ENCODE results near the gene ZNF446.
A peak's percentile ranks its signal among the peaks of the same experiment; 100 is the strongest.
"Not testable (repeated sequence)": the region's sequence is repeated elsewhere in the genome, so short reads cannot be mapped to it uniquely, and the experiment has no call there.

The ZNF446 gene

DNA sequence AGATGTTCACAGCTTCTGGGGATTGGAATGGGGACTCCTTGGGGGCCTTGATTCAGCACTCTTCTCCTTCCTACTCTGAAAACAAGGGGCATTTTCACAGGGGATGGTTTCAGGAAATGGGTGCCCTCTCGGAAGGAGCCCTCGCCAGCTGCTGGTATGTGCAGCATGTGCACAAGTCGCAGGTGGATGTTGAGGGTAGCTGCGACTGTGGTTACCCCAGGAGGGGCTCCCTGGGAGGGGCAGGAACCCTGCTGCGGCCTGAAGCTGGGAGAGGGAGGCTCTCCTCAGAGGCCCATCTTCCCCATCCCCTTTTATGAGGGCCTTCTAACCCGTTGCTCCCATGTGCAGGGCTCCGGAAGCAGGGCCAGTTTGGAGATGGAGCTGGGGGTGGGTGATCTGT, 6.2 kb downstream of the ZNF446 start:
- no peaks in the 10 kb centered on the region for H3K9me3 ChIP-seq (ENCODE audit: control insufficient read depth in 1 of 2, low read length in 2 of 2)
- H3K27ac ChIP-seq (ENCODE audit: low read length) = no peak overlapping the region
- no peaks in the 10 kb centered on the region for H3K27me3 ChIP-seq (ENCODE audit: low read depth, low read length)
- H3K4me1 ChIP-seq (ENCODE audit: control insufficient read depth in 1 of 2, insufficient read depth in 2 of 2, low read length in 2 of 2) = no peaks in the 10 kb centered on the region
- no peak overlapping the region for H3K4me3 ChIP-seq (ENCODE audit: low read depth in 1 of 2, low read length in 2 of 2)
- peaks cover 4 to 34% of the 10 kb centered on the region in 2 donors for H3K36me3 ChIP-seq (ENCODE audit: control insufficient read depth in 1 of 2, insufficient read depth in 2 of 2, low read length in 2 of 2)

DNA sequence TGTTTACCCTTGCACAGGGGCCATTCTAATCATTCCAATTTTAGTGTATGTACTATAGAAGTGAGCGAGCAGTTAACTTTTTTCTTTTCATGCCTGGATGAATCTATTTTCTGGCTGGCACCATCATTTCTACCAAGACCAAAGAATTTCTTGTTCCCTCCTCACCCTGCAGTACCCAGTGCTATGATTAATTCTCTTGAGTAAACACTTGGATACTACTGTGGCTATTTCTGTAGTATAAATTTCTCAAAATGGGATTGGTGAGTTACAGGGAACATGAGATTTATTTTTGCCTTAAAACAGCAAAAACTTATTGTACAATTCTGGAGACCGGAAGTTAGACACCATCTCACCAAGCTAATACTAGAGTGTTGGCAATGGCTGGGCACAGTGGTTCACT, 7.6 kb downstream of the ZNF446 start:
- peaks cover 4 to 32% of the 10 kb centered on the region in 2 donors for H3K36me3 ChIP-seq (ENCODE audit: control insufficient read depth in 1 of 2, insufficient read depth in 2 of 2, low read length in 2 of 2)
- H3K4me3 ChIP-seq (ENCODE audit: low read depth in 1 of 2, low read length in 2 of 2) = no peak overlapping the region
- no peaks in the 10 kb centered on the region for H3K4me1 ChIP-seq (ENCODE audit: control insufficient read depth in 1 of 2, insufficient read depth in 2 of 2, low read length in 2 of 2)
- no peak overlapping the region for H3K27ac ChIP-seq (ENCODE audit: low read length)
- no peaks in the 10 kb centered on the region for H3K27me3 ChIP-seq (ENCODE audit: low read depth, low read length)
- H3K9me3 ChIP-seq (ENCODE audit: control insufficient read depth in 1 of 2, low read length in 2 of 2) = no peaks in the 10 kb centered on the region

DNA sequence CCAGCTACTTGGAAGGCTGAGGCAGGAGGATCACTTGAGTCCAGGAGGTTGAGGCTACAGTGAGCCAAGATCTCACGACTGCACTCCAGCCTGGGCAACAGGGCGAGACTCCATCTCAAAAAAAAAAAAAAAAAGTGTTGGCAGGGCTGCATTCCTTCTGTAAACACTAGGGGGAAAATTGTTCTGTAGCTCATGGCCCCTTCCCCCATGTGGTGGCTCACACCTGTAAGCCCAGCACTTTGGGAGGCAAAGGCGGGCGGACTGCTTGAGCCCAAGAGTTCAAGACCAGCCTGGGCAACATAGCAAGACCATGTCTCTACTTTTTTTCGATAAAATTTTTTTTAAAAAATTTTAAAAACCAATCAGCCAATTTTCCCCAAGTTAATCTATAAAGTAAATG, 8.2 kb downstream of the ZNF446 start:
- not testable (repeated sequence) for H3K27me3 ChIP-seq (ENCODE audit: low read depth, low read length); H3K27ac ChIP-seq (ENCODE audit: low read length); H3K4me1 ChIP-seq (ENCODE audit: control insufficient read depth in 1 of 2, insufficient read depth in 2 of 2, low read length in 2 of 2); H3K4me3 ChIP-seq (ENCODE audit: low read depth in 1 of 2, low read length in 2 of 2); H3K9me3 ChIP-seq (ENCODE audit: control insufficient read depth in 1 of 2, low read length in 2 of 2)
- peaks cover 4 to 26% of the 10 kb centered on the region in 2 donors for H3K36me3 ChIP-seq (ENCODE audit: control insufficient read depth in 1 of 2, insufficient read depth in 2 of 2, low read length in 2 of 2)

DNA sequence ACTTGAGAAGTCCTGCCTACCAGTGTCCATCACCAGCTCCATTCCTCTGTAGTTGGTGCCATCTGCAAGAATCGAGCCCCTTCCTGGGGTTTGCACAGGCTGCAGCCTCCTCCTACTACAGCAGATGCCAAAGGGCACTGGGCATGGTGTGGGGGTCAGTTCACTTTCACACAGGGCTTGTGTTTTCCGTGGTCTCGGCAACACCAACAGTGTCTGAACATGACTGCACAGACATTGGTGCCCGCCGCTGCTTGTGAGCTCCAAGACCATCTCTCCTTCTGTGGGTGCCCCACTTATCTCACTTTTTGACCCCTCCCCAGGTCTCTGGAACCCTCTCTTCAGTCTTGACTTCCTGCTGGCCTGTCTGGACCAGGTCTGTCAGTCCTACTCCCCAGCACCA, 15.2 kb downstream of the ZNF446 start:
- H3K9me3 ChIP-seq (ENCODE audit: control insufficient read depth in 1 of 2, low read length in 2 of 2) = no peaks in the 10 kb centered on the region
- no peak overlapping the region for H3K4me3 ChIP-seq (ENCODE audit: low read depth in 1 of 2, low read length in 2 of 2)
- H3K36me3 ChIP-seq (ENCODE audit: control insufficient read depth in 1 of 2, insufficient read depth in 2 of 2, low read length in 2 of 2) = no peaks in the 10 kb centered on the region
- H3K4me1 ChIP-seq (ENCODE audit: control insufficient read depth in 1 of 2, insufficient read depth in 2 of 2, low read length in 2 of 2) = no peaks in the 10 kb centered on the region
- H3K27me3 ChIP-seq (ENCODE audit: low read depth, low read length) = no peaks in the 10 kb centered on the region
- no peak overlapping the region for H3K27ac ChIP-seq (ENCODE audit: low read length)

DNA sequence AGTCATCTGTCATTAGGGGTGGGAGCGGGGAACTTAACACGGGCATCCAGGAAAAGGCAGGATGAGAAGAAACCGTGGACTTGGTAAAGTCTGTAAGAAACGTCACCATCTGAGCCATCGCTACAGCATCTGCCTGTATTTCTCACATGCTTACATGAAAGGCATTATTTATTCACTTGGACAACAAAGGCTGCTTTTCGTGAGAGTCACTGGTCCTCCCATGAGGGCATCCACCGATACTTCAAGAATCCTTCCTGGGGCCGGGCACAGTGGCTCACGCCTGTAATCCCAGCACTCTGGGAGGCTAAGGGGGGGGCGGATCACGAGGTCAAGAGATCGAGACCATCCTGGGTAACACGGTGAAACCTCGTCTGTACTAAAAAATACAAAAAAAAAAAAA, 16.1 kb downstream of the ZNF446 start:
- Histone ChIP-seq H3K27ac (ENCODE audit: low read length) (no peak overlapping the region), H3K4me1 (ENCODE audit: control insufficient read depth in 1 of 2, insufficient read depth in 2 of 2, low read length in 2 of 2) (no peaks in the 10 kb centered on the region), H3K9me3 (ENCODE audit: control insufficient read depth in 1 of 2, low read length in 2 of 2) (no peaks in the 10 kb centered on the region), H3K36me3 (ENCODE audit: control insufficient read depth in 1 of 2, insufficient read depth in 2 of 2, low read length in 2 of 2) (no peaks in the 10 kb centered on the region), H3K4me3 (ENCODE audit: low read depth in 1 of 2, low read length in 2 of 2) (no peak overlapping the region), H3K27me3 (ENCODE audit: low read depth, low read length) (no peaks in the 10 kb centered on the region)

DNA sequence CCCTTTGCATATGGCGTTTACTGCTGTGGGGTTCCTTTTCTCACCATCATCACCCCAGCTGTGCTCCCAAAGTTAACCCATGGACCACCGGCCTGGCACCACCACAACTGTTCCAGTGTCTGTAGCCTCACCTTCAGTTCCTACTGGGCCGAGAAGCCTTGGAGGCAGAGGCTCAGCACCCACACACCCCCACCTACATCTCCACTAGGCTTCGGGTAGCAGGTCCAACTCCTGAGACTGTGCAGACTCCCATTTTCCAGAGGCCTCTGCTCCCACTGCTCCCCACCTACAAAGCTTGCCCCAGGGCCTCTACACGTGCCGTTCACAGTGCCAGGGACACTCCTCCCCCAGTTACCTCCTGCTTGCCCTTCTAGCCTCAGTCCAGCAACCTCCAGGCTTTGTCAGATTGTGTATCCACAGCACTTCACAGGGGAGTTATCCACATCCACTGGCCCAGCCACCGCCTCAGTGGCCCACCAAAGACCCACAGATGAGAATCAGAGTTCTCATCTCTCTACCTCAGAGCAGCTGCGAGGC, 21.6 kb downstream of the ZNF446 start:
- H3K9me3 ChIP-seq (ENCODE audit: control insufficient read depth in 1 of 2, low read length in 2 of 2) = no peaks in the 10 kb centered on the region
- H3K27ac ChIP-seq (ENCODE audit: low read length) = no peak overlapping the region
- peaks cover 0 to 9% of the 10 kb centered on the region in 2 donors for H3K4me1 ChIP-seq (ENCODE audit: control insufficient read depth in 1 of 2, insufficient read depth in 2 of 2, low read length in 2 of 2)
- H3K4me3 ChIP-seq (ENCODE audit: low read depth in 1 of 2, low read length in 2 of 2) = no peak overlapping the region
- H3K27me3 ChIP-seq (ENCODE audit: low read depth, low read length) = no peaks in the 10 kb centered on the region
- no peaks in the 10 kb centered on the region for H3K36me3 ChIP-seq (ENCODE audit: control insufficient read depth in 1 of 2, insufficient read depth in 2 of 2, low read length in 2 of 2)

- H3K9me3 ChIP-seq (ENCODE audit: control insufficient read depth in 1 of 2, low read length in 2 of 2) = no peaks in the 10 kb centered on the region
- H3K27me3 ChIP-seq (ENCODE audit: low read depth, low read length) = no peaks in the 10 kb centered on the region
- H3K4me3 ChIP-seq (ENCODE audit: low read depth in 1 of 2, low read length in 2 of 2) = peak overlapping the region; percentile 57 to 63
- H3K27ac ChIP-seq (ENCODE audit: low read length) = no peak overlapping the region
- peaks cover 0 to 9% of the 10 kb centered on the region in 2 donors for H3K4me1 ChIP-seq (ENCODE audit: control insufficient read depth in 1 of 2, insufficient read depth in 2 of 2, low read length in 2 of 2)
- no peaks in the 10 kb centered on the region for H3K36me3 ChIP-seq (ENCODE audit: control insufficient read depth in 1 of 2, insufficient read depth in 2 of 2, low read length in 2 of 2)
Measured at GRCh38 chr19:58498316-58499020, 22.3 kb downstream of the ZNF446 start.

- no peaks in the 10 kb centered on the region for H3K36me3 ChIP-seq (ENCODE audit: control insufficient read depth in 1 of 2, insufficient read depth in 2 of 2, low read length in 2 of 2)
- peak overlapping the region; percentile 3 for H3K27ac ChIP-seq (ENCODE audit: low read length)
- peak overlapping the region; percentile 63 to 66 for H3K4me3 ChIP-seq (ENCODE audit: low read depth in 1 of 2, low read length in 2 of 2)
- H3K27me3 ChIP-seq (ENCODE audit: low read depth, low read length) = no peaks in the 10 kb centered on the region
- H3K9me3 ChIP-seq (ENCODE audit: control insufficient read depth in 1 of 2, low read length in 2 of 2) = no peaks in the 10 kb centered on the region
- peaks cover 0 to 9% of the 10 kb centered on the region in 2 donors for H3K4me1 ChIP-seq (ENCODE audit: control insufficient read depth in 1 of 2, insufficient read depth in 2 of 2, low read length in 2 of 2)
Measured at GRCh38 chr19:58499021-58499927, 23.1 kb downstream of the ZNF446 start.

DNA sequence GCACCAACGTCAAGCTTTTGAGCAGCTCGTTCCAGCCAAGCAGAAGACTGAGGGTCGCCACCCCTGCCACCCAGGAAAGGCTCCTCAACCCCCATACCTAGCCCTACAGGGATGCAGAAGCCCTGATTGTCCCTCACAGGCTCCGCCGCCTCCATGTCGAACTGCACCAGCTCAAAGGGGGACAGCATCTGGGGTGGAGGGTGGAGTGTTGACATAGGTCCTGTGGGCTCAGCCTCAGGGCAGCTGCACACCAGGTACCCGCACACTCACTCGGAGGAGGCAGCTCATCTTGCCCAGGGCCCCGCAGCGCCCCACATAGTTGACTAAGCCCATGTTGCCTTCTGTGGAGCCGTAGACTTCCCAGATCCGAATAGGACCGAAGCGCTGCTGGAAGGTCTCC, 24.1 kb downstream of the ZNF446 start:
- Histone ChIP-seq H3K27ac (ENCODE audit: low read length) (no peak overlapping the region), H3K4me1 (ENCODE audit: control insufficient read depth in 1 of 2, insufficient read depth in 2 of 2, low read length in 2 of 2) (peaks cover 0 to 9% of the 10 kb centered on the region in 2 donors), H3K36me3 (ENCODE audit: control insufficient read depth in 1 of 2, insufficient read depth in 2 of 2, low read length in 2 of 2) (no peaks in the 10 kb centered on the region), H3K27me3 (ENCODE audit: low read depth, low read length) (no peaks in the 10 kb centered on the region), H3K4me3 (ENCODE audit: low read depth in 1 of 2, low read length in 2 of 2) (peak overlapping the region in 1 of 2 donors; percentile 63), H3K9me3 (ENCODE audit: control insufficient read depth in 1 of 2, low read length in 2 of 2) (no peaks in the 10 kb centered on the region)

DNA sequence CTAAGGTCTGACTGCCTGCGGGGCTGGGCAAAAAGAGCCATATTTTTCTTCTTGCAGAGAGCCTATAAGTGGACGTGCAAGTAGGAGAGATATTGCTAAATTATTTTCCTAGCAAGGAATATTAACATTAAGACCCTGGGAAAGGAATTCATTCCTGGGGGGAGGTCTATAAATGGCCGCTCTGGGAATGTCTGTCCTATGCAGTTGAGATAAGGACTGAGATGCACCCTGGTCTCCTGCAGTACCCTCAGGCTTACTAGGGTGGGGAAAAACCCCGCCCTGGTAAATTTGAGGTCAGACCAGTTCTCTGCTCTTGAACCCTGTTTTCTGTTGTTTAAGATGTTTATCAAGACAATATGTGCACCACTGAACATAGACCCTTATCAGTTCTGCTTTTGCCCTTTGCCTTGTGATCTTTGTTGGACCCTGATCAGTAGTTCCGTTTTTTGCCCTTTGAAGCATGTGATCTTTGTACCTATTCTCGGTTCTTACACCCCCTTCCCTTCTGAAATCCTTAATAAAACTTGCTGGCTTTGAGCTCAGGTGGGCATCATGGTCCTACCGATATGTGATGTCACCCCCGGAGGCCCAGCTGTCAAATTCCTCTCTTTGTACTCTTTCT, 31.6 kb downstream of the ZNF446 start:
- H3K36me3 ChIP-seq (ENCODE audit: control insufficient read depth in 1 of 2, insufficient read depth in 2 of 2, low read length in 2 of 2); H3K4me1 ChIP-seq (ENCODE audit: control insufficient read depth in 1 of 2, insufficient read depth in 2 of 2, low read length in 2 of 2); H3K27me3 ChIP-seq (ENCODE audit: low read depth, low read length); H3K9me3 ChIP-seq (ENCODE audit: control insufficient read depth in 1 of 2, low read length in 2 of 2); H3K4me3 ChIP-seq (ENCODE audit: low read depth in 1 of 2, low read length in 2 of 2); H3K27ac ChIP-seq (ENCODE audit: low read length): not testable (repeated sequence)

- H3K27ac ChIP-seq (ENCODE audit: low read length) = no peak overlapping the region
- H3K27me3 ChIP-seq (ENCODE audit: low read depth, low read length) = no peaks in the 10 kb centered on the region
- no peaks in the 10 kb centered on the region for H3K9me3 ChIP-seq (ENCODE audit: control insufficient read depth in 1 of 2, low read length in 2 of 2)
- no peaks in the 10 kb centered on the region for H3K36me3 ChIP-seq (ENCODE audit: control insufficient read depth in 1 of 2, insufficient read depth in 2 of 2, low read length in 2 of 2)
- no peak overlapping the region for H3K4me3 ChIP-seq (ENCODE audit: low read depth in 1 of 2, low read length in 2 of 2)
- peaks cover 4 to 11% of the 10 kb centered on the region in 2 donors for H3K4me1 ChIP-seq (ENCODE audit: control insufficient read depth in 1 of 2, insufficient read depth in 2 of 2, low read length in 2 of 2)
Measured at GRCh38 chr19:58509731-58510083, 33.6 kb downstream of the ZNF446 start.

Measured in muscle layer of duodenum (tissue), 2 donors.